ENCODE results near the gene JMJD7.

JMJD7 gene

GRCh38 chr15:41827880-41828806, at the start of gene JMJD7:
Gene JMJD7 (plus strand): TSS chr15:41828092. CDS start chr15:41828125, 33 bp downstream.
- DNase-seq (ENCODE audit: low spot score): peak; percentile 91

GRCh38 chr15:41778521-41778920, 49.4 kb upstream of the JMJD7 start:
- no peak for DNase-seq (ENCODE audit: low spot score)

GRCh38 chr15:41779662-41780157, 48.2 kb upstream of the JMJD7 start:
- DNase-seq (ENCODE audit: low spot score): no peak

GRCh38 chr15:41780266-41780665, 47.6 kb upstream of the JMJD7 start:
- DNase-seq (ENCODE audit: low spot score): no peak

GRCh38 chr15:41780727-41781126, 47.2 kb upstream of the JMJD7 start:
- DNase-seq (ENCODE audit: low spot score): no peak

- no peak for DNase-seq (ENCODE audit: low spot score)
These were observed 45.3 kb upstream of the JMJD7 start for GRCh38 chr15:41782371-41783282.

- DNase-seq (ENCODE audit: low spot score): no peak
These were observed 44.6 kb upstream of the JMJD7 start for GRCh38 chr15:41783296-41783695.

GRCh38 chr15:41788262-41788661, 39.6 kb upstream of the JMJD7 start:
- no peak for DNase-seq (ENCODE audit: low spot score)

- DNase-seq (ENCODE audit: low spot score): no peak
These were observed 38.7 kb upstream of the JMJD7 start for GRCh38 chr15:41789236-41789635.

GRCh38 chr15:41789662-41790061, 38.2 kb upstream of the JMJD7 start:
- no peak for DNase-seq (ENCODE audit: low spot score)

- no peak for DNase-seq (ENCODE audit: low spot score)
These were observed 37.7 kb upstream of the JMJD7 start for GRCh38 chr15:41790169-41790568.

GRCh38 chr15:41790756-41791546, 36.9 kb upstream of the JMJD7 start:
- no peak for DNase-seq (ENCODE audit: low spot score)

GRCh38 chr15:41791547-41791937, 36.4 kb upstream of the JMJD7 start:
- DNase-seq (ENCODE audit: low spot score): no peak

- no peak for DNase-seq (ENCODE audit: low spot score)
These were observed 35.8 kb upstream of the JMJD7 start for GRCh38 chr15:41792000-41792637.

GRCh38 chr15:41794081-41794480, 33.8 kb upstream of the JMJD7 start:
- no peak for DNase-seq (ENCODE audit: low spot score)

GRCh38 chr15:41795996-41796856, 31.7 kb upstream of the JMJD7 start:
- DNase-seq (ENCODE audit: low spot score): no peak

GRCh38 chr15:41797201-41797944, 30.5 kb upstream of the JMJD7 start:
- no peak for DNase-seq (ENCODE audit: low spot score)

GRCh38 chr15:41798607-41799487, 29.0 kb upstream of the JMJD7 start:
- DNase-seq (ENCODE audit: low spot score): no peak

GRCh38 chr15:41799488-41799805, 28.4 kb upstream of the JMJD7 start:
- DNase-seq (ENCODE audit: low spot score): no peak

Data from putamen (tissue), 1 donor.